HFFc6 (cell line): Measurements from ENCODE around the gene TRIM69. TPM values are rescaled to one million over a fixed set of nuclear protein-coding genes. Genes with fewer than 3 reads are reported as not detected.

ENCODE experiments used
- DNase-seq: peaks from one replicate; pipeline ENCODE4 v3.0.0-alpha.2; 2018
- H3K27ac Mint-ChIP-seq: 2 replicates; pipeline ENCODE4 v1.8.0; 2020; ENCODE audit warnings: mild to moderate bottlenecking, mixed read lengths
- H3K27me3 Mint-ChIP-seq: 2 replicates; pipeline ENCODE4 v1.8.0; 2021; ENCODE audit warnings: mild to moderate bottlenecking, moderate library complexity, mixed read lengths; ENCODE audit not compliant: insufficient read depth
- H3K36me3 Mint-ChIP-seq: 2 replicates; pipeline ENCODE4 v1.8.0; 2021; ENCODE audit warnings: low read depth, mixed read lengths
- H3K4me1 Mint-ChIP-seq: 2 replicates; pipeline ENCODE4 v1.8.0; 2020; ENCODE audit warnings: low read depth, mixed read lengths
- H3K4me3 Mint-ChIP-seq: 2 replicates; pipeline ENCODE4 v1.8.0; 2020; ENCODE audit warnings: mild to moderate bottlenecking, moderate library complexity, mixed read lengths
- H3K9me3 Mint-ChIP-seq: 2 replicates; pipeline ENCODE4 v1.8.0; 2020; ENCODE audit warnings: mild to moderate bottlenecking, mixed read lengths
- CTCF ChIP-seq: fragments of 200-600 bp; sonication (generic); IDR thresholded peaks from 2 replicates; pipeline ENCODE4 v1.5.0; 2021; ENCODE audit warnings: antibody characterized with exemption, mild to moderate bottlenecking
- total RNA-seq, 6 experiments: library from RNA; stranded (reverse); fragmentation: NEBNext Ultra II Directional; extraction: Animal tissue kit (Norgen Biotek cat#: 25700); gene quantifications; 2 replicates in 1 of 6; 3 replicates in 5 of 6; pipeline ENCODE4 v1.2.3, GENCODE V29; 2021

The TRIM69 gene
- total RNA-seq, 6 experiments from 2014 or later: 7.2 to 8.7 (median 8.3) TPM

GRCh38 chr15:44790215-44790614 lies 53.9 kb downstream of the TRIM69 start:
- no peak for DNase-seq
- Mint-ChIP-seq H3K4me1 (no peaks in the 10 kb centered on the region), H3K27me3 (peaks cover 23% of the 10 kb centered on the region), H3K27ac (no peak overlapping the region), H3K9me3 (no peaks in the 10 kb centered on the region), H3K36me3 (no peaks in the 10 kb centered on the region), H3K4me3 (no peak overlapping the region)
- TF ChIP-seq CTCF: no peak

GRCh38 chr15:44790656-44791055 lies 54.3 kb downstream of the TRIM69 start:
- Mint-ChIP-seq H3K4me1 (no peaks in the 10 kb centered on the region), H3K27ac (no peak overlapping the region), H3K9me3 (no peaks in the 10 kb centered on the region), H3K27me3 (peaks cover 23% of the 10 kb centered on the region), H3K36me3 (no peaks in the 10 kb centered on the region), H3K4me3 (no peak overlapping the region)
- TF ChIP-seq CTCF: no peak
- DNase-seq: no peak

GRCh38 chr15:44792715-44793114 lies 56.4 kb downstream of the TRIM69 start:
- Mint-ChIP-seq H3K27me3 (peaks cover 21% of the 10 kb centered on the region), H3K4me3 (no peak overlapping the region), H3K27ac (no peak overlapping the region), H3K9me3 (no peaks in the 10 kb centered on the region), H3K4me1 (no peaks in the 10 kb centered on the region), H3K36me3 (no peaks in the 10 kb centered on the region)
- TF ChIP-seq CTCF: no peak
- no peak for DNase-seq

GRCh38 chr15:44794072-44794471 lies 57.7 kb downstream of the TRIM69 start:
- Mint-ChIP-seq H3K4me3 (no peak overlapping the region), H3K4me1 (no peaks in the 10 kb centered on the region), H3K27ac (no peak overlapping the region), H3K27me3 (peaks cover 18% of the 10 kb centered on the region), H3K36me3 (no peaks in the 10 kb centered on the region), H3K9me3 (no peaks in the 10 kb centered on the region)
- no peak for DNase-seq
- TF ChIP-seq CTCF: no peak

- no peak for DNase-seq
- Mint-ChIP-seq H3K4me3 (no peak overlapping the region), H3K36me3 (no peaks in the 10 kb centered on the region), H3K9me3 (no peaks in the 10 kb centered on the region), H3K27me3 (peaks cover 13% of the 10 kb centered on the region), H3K27ac (no peak overlapping the region), H3K4me1 (no peaks in the 10 kb centered on the region)
- TF ChIP-seq CTCF: no peak
Observed at GRCh38 chr15:44796508-44796907, 60.2 kb downstream of the TRIM69 start.

GRCh38 chr15:44798826-44799225 lies 62.5 kb downstream of the TRIM69 start:
- no peak for DNase-seq
- H3K36me3 Mint-ChIP-seq: no peaks in the 10 kb centered on the region
- no peak overlapping the region for H3K27ac Mint-ChIP-seq
- TF ChIP-seq CTCF: peak; percentile 41
- no peaks in the 10 kb centered on the region for H3K4me1 Mint-ChIP-seq
- no peak overlapping the region for H3K4me3 Mint-ChIP-seq
- H3K27me3 Mint-ChIP-seq: peaks cover 7% of the 10 kb centered on the region
- H3K9me3 Mint-ChIP-seq: no peaks in the 10 kb centered on the region
